Activated CD8-positive, alpha-beta T cell treated with anti-CD3 and anti-CD28 coated beads for 36 hours (primary cell): ENCODE results near the gene RAB8B. TPM values are rescaled to one million over a fixed set of nuclear protein-coding genes. Genes with fewer than 3 reads are reported as not detected.

Source experiments
- ATAC-seq: fragments of 200-7000 bp; cut with Tn5 transposase; one replicate; pipeline ENCODE4 v1.10.0; 2021; ENCODE audit warnings: mild to moderate bottlenecking, moderate library complexity
- CTCF ChIA-PET: fragments of 350-600 bp; sonication (Branson Sonifier 250); formaldehyde crosslinking; loops from one replicate; lab custom pipeline; 2021; ENCODE audit warnings: antibody characterized with exemption; lab: Charles Lee
- POLR2A ChIA-PET: fragments of 350-600 bp; sonication (Branson Sonifier 250); formaldehyde crosslinking; loops from one replicate; lab custom pipeline; 2021; ENCODE audit warnings: antibody characterized with exemption; lab: Charles Lee
- DNase-seq: peaks from one replicate; pipeline ENCODE4 v3.0.0-alpha.2; 2020
- H3K27ac Mint-ChIP-seq: one replicate; pipeline ENCODE4 v1.8.0; 2021; ENCODE audit warnings: mild to moderate bottlenecking, mixed read lengths
- H3K27me3 Mint-ChIP-seq: one replicate; pipeline ENCODE4 v1.8.0; 2021; ENCODE audit warnings: mixed read lengths
- H3K36me3 Mint-ChIP-seq: one replicate; pipeline ENCODE4 v1.8.0; 2021; ENCODE audit warnings: low read depth, mixed read lengths
- H3K4me1 Mint-ChIP-seq: one replicate; pipeline ENCODE4 v1.8.0; 2021; ENCODE audit warnings: low read depth, mixed read lengths
- H3K4me3 Mint-ChIP-seq: one replicate; pipeline ENCODE4 v1.8.0; 2021; ENCODE audit warnings: mild to moderate bottlenecking, moderate library complexity, mixed read lengths
- H3K9me3 Mint-ChIP-seq: one replicate; pipeline ENCODE4 v1.8.0; 2021; ENCODE audit warnings: mixed read lengths
- CTCF ChIP-seq: fragments of 200-600 bp; IDR thresholded peaks from one replicate; pipeline ENCODE4 v1.8.0; 2022; ENCODE audit warnings: antibody characterized with exemption, mild to moderate bottlenecking
- intact Hi-C: fragments of 100-400 bp; cut with micrococcal nuclease; formaldehyde crosslinking; loops from one replicate; pipeline ENCODE4 v1.10.0; 2022
- total RNA-seq, 2 experiments: library from RNA; stranded (reverse); gene quantifications; one replicate each; pipeline ENCODE4 v1.2.3, GENCODE V29; 2021

Gene RAB8B
- total RNA-seq, 2 experiments from 2014 or later = 252 to 261 TPM

GRCh38 chr15:63151665-63152064 is 37.7 kb upstream of the RAB8B start:
- DNase-seq (no peak), ATAC-seq (no peak)
- peaks cover 34% of the 10 kb centered on the region for H3K36me3 Mint-ChIP-seq
- ChIA-PET POLR2A (no interaction called here), CTCF (interaction anchor here (2.1 kb wide), 1 partner anchor 103 kb away, joined by 6 read pairs; no protein-coding TSS in a partner anchor)
- H3K27ac Mint-ChIP-seq = peak overlapping the region; percentile 4
- intact Hi-C loops = loop anchor here (10.0 kb wide), 2 partner anchors 63 to 123 kb away; partner anchors contain the start of gene APH1B
- no peaks in the 10 kb centered on the region for H3K9me3 Mint-ChIP-seq
- no peaks in the 10 kb centered on the region for H3K27me3 Mint-ChIP-seq
- peaks cover 28% of the 10 kb centered on the region for H3K4me1 Mint-ChIP-seq
- no peak overlapping the region for H3K4me3 Mint-ChIP-seq
- TF ChIP-seq CTCF = no peak

DNA sequence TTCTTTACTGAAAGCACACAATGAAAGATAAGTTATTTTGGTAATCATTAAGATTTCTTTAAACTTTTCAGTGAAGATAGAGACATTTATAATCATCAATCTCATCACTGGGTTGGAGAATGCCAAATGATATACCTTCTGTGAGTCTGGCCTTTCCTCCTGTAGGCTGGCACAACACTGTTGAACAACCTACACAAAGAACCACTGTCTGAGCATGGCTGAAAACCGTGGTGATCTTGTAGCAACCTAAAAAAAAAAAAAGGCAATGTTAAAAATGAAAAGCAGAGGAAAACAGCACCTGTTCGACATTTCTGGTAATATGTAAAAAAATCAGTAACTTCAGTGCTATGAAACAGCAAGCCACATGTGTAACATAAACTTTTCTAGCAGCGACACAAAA is 33.9 kb upstream of the RAB8B start:
- POLR2A ChIA-PET = no interaction called here
- intact Hi-C loops = loop anchor here (5.0 to 10.0 kb wide), 3 partner anchors 37 to 119 kb away; partner anchors contain the start of gene APH1B
- Mint-ChIP-seq H3K27ac (peak overlapping the region; percentile 57), H3K27me3 (no peaks in the 10 kb centered on the region), H3K4me1 (peaks cover 21% of the 10 kb centered on the region), H3K36me3 (peaks cover 32% of the 10 kb centered on the region), H3K4me3 (peak overlapping the region; percentile 98), H3K9me3 (no peaks in the 10 kb centered on the region)
- CTCF ChIA-PET = interaction anchor here (1.1 to 2.0 kb wide), 2 partner anchors 10 to 108 kb away, joined by 6 read pairs; no protein-coding TSS in a partner anchor
- no peak for ATAC-seq
- no peak for TF ChIP-seq CTCF
- no peak for DNase-seq

DNA sequence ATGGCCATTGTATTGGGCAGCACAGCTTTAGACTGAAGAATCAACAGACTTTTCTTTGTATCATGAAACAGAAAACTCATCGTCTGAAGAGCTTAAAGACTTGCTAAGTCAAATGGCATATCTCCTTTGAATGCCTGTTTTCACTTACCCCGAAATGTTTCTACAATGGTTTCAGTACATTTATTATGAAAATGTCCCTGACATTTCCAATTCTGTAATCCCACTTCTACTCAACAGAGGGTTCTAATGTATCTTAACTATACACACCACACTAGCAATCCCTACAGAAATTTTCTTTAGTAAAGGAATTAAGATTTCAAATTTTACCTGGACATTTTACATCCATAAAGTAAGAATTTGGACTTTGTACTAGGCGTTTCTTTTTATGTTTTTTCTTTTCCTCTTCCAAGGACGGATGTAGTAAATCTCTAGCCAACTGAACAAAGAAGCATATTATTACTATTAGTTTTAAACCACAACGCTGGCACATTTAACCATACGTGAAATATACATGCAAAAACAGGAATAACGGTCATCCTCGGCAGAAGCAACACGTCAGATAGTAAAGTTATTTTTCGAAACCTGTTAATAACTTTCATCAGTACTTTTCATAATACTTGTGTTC is 33.2 kb upstream of the RAB8B start:
- H3K4me3 Mint-ChIP-seq = peak overlapping the region; percentile 98
- intact Hi-C loops = loop anchor here (5.0 to 10.0 kb wide), 3 partner anchors 36 to 119 kb away; partner anchors contain the start of gene APH1B
- no peak for DNase-seq
- ChIA-PET CTCF (interaction anchor here (1.1 to 2.0 kb wide), 2 partner anchors 11 to 109 kb away, joined by 6 read pairs; no protein-coding TSS in a partner anchor), POLR2A (interaction anchor here (0.8 to 2.0 kb wide), 4 partner anchors 10 to 90 kb away, joined by 3 to 20 read pairs (median 4); no protein-coding TSS in a partner anchor)
- peak overlapping the region; percentile 97 for H3K27ac Mint-ChIP-seq
- no peak for ATAC-seq
- H3K4me1 Mint-ChIP-seq = peaks cover 21% of the 10 kb centered on the region
- H3K27me3 Mint-ChIP-seq = no peaks in the 10 kb centered on the region
- no peak for TF ChIP-seq CTCF
- H3K36me3 Mint-ChIP-seq = peaks cover 32% of the 10 kb centered on the region
- no peaks in the 10 kb centered on the region for H3K9me3 Mint-ChIP-seq

DNA sequence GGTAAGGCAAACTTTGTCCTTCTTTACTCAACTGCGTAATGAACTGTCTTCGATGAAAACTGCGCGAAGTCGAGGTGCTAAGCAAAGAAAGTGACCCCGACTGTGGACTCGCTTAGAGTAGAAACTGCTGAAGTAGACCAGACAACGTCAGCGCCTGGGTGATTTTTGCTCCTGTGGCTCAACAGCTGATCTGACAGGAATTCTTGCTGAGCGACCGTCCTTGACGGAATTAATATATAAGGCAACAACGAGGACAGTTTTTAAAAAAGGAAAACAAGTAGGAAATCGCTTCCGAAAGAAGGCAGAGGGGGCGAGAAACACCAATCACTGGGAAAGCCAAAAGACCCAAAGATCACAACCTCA is 32.7 kb upstream of the RAB8B start:
- CTCF ChIA-PET = interaction anchor here (0.6 to 2.0 kb wide), 5 partner anchors 11 to 121 kb away, joined by 3 to 6 read pairs (median 4); no protein-coding TSS in a partner anchor
- TF ChIP-seq CTCF = no peak
- intact Hi-C loops = loop anchor here (5.0 to 10.0 kb wide), 3 partner anchors 36 to 118 kb away; partner anchors contain the start of gene APH1B
- H3K9me3 Mint-ChIP-seq = no peaks in the 10 kb centered on the region
- H3K4me1 Mint-ChIP-seq = peaks cover 18% of the 10 kb centered on the region
- DNase-seq (no peak), ATAC-seq (no peak)
- no peaks in the 10 kb centered on the region for H3K27me3 Mint-ChIP-seq
- peak overlapping the region; percentile 97 for H3K27ac Mint-ChIP-seq
- POLR2A ChIA-PET = interaction anchor here (0.6 to 2.0 kb wide), 12 partner anchors 9 to 107 kb away, joined by 3 to 20 read pairs (median 4); no protein-coding TSS in a partner anchor
- H3K36me3 Mint-ChIP-seq = peaks cover 27% of the 10 kb centered on the region
- peak overlapping the region; percentile 98 for H3K4me3 Mint-ChIP-seq
